Thyroid gland (tissue), 4 donors: ENCODE data around the gene PTPN11. TPM values are rescaled to one million over a fixed set of nuclear protein-coding genes. Genes with fewer than 3 reads are reported as not detected.

Experiments used
- DNase-seq, 2 donors: peaks; one replicate each; pipeline ENCODE4 v3.0.0-alpha.2; 2019
- H3K27ac ChIP-seq, 3 donors: fragments of 200-600 bp; sonication (generic); 1 replicate in 2 of 3; 2 replicates in 1 of 3; pipeline ENCODE4 v1.5.1; 2016 to 2019; ENCODE audit warnings: mild to moderate bottlenecking in 1 of 3, moderate library complexity in 1 of 3
- H3K27me3 ChIP-seq: fragments of 200-600 bp; sonication (generic); one replicate; pipeline ENCODE4 v1.5.1; 2019
- H3K36me3 ChIP-seq, 2 donors: fragments of 200-600 bp; sonication (generic); one replicate each; pipeline ENCODE4 v1.5.1; 2016 to 2019
- H3K4me1 ChIP-seq, 2 donors: fragments of 200-600 bp; sonication (generic); one replicate each; pipeline ENCODE4 v1.5.1; 2017 to 2019
- H3K4me3 ChIP-seq, 3 donors: fragments of 200-600 bp; sonication (generic); replicated peaks in 1 of 3; 1 replicate in 2 of 3; 2 replicates in 1 of 3; pipeline ENCODE4 v1.5.1; 2016; ENCODE audit warnings: mild to moderate bottlenecking in 1 of 3
- H3K9me3 ChIP-seq: fragments of 200-600 bp; sonication (generic); one replicate; pipeline ENCODE4 v1.5.1; 2017
- CTCF ChIP-seq, 6 experiments: fragments of 200-600 bp in 3 of 6; fragments of 450-650 bp in 3 of 6; sonication (generic) in 3 of 6; IDR thresholded peaks; one replicate each; pipeline ENCODE4 v1.5.1; 2016 to 2019; ENCODE audit warnings: antibody characterized with exemption in 6 of 6, mild to moderate bottlenecking in 2 of 6, inconsistent platforms in 1 of 6, moderate library complexity in 1 of 6
- POLR2A ChIP-seq, 2 donors: fragments of 450-650 bp; IDR thresholded peaks; one replicate each; pipeline ENCODE4 v1.6.1; 2017; ENCODE audit warnings: antibody characterized with exemption in 2 of 2, mild to moderate bottlenecking in 2 of 2, moderate library complexity in 1 of 2
- WGBS, 2 donors: methylation state at CpG; one replicate each; pipeline ENCODE4 v1.1.5; 2017; 5-methylcytosine and 5-hydroxymethylcytosine counted together
- intact Hi-C: fragments of 100-400 bp; cut with DNase I; formaldehyde crosslinking; loops from one replicate; pipeline ENCODE4 v1.15.1; 2023
- total RNA-seq, 4 donors: library from RNA; depleted of rRNA; stranded (reverse); fragments of >200 nt; gene quantifications; one replicate each; pipeline ENCODE4 v1.2.3, GENCODE V29; 2016

PTPN11 gene
- total RNA-seq, 4 donors from 2014 or later: 75.8 to 99.6 (median 78.5) TPM

- WGBS, 2 donors: 90 to 99% methylated on average over 3 of the region's 3 CpGs
Observed at GRCh38 chr12:112496496-112496895, 77.7 kb downstream of the PTPN11 start.

GRCh38 chr12:112498580-112498979 is 79.8 kb downstream of the PTPN11 start:
- no peak for DNase-seq
- intact Hi-C loops: no loop called here
- no peak overlapping the region for H3K27ac ChIP-seq
- H3K36me3 ChIP-seq: peaks cover 0 to 21% of the 10 kb centered on the region in 2 donors
- 83 to 94% methylated on average over 1 of the region's 1 CpG for WGBS, 2 donors
- H3K27me3 ChIP-seq: no peaks in the 10 kb centered on the region
- no peak overlapping the region for H3K4me3 ChIP-seq
- H3K4me1 ChIP-seq: no peaks in the 10 kb centered on the region
- TF ChIP-seq CTCF (IDR thresholded peaks at IDR 0.05) (no peak), POLR2A (IDR thresholded peaks at IDR 0.05) (no peak)
- no peaks in the 10 kb centered on the region for H3K9me3 ChIP-seq

More at GRCh38 chr12:112496496-112496895, 77.7 kb downstream of the PTPN11 start:
- no peak overlapping the region for H3K27ac ChIP-seq
- H3K9me3 ChIP-seq: no peaks in the 10 kb centered on the region
- intact Hi-C loops: no loop called here
- peaks cover 3 to 13% of the 10 kb centered on the region in 2 donors for H3K36me3 ChIP-seq
- DNase-seq: no peak
- H3K27me3 ChIP-seq: no peaks in the 10 kb centered on the region
- H3K4me1 ChIP-seq: no peaks in the 10 kb centered on the region
- H3K4me3 ChIP-seq: no peak overlapping the region
- no peak for TF ChIP-seq POLR2A (IDR thresholded peaks at IDR 0.05)
- TF ChIP-seq CTCF (IDR thresholded peaks at IDR 0.05): no peak

GRCh38 chr12:112503512-112503911 is 84.8 kb downstream of the PTPN11 start:
- H3K9me3 ChIP-seq: no peaks in the 10 kb centered on the region
- H3K27me3 ChIP-seq: no peaks in the 10 kb centered on the region
- 82 to 84% methylated on average over 4 of the region's 4 CpGs for WGBS, 2 donors
- TF ChIP-seq CTCF (IDR thresholded peaks at IDR 0.05) (no peak), POLR2A (IDR thresholded peaks at IDR 0.05) (no peak)
- H3K27ac ChIP-seq: no peak overlapping the region
- H3K36me3 ChIP-seq: peaks cover 33 to 40% of the 10 kb centered on the region in 2 donors
- no peak for DNase-seq
- no peaks in the 10 kb centered on the region for H3K4me1 ChIP-seq
- intact Hi-C loops: no loop called here
- H3K4me3 ChIP-seq: no peak overlapping the region

GRCh38 chr12:112506513-112507166 is 87.9 kb downstream of the PTPN11 start:
- Histone ChIP-seq H3K27me3 (no peaks in the 10 kb centered on the region), H3K4me3 (no peak overlapping the region), H3K36me3 (peaks cover 33 to 37% of the 10 kb centered on the region in 2 donors), H3K27ac (no peak overlapping the region), H3K9me3 (no peaks in the 10 kb centered on the region), H3K4me1 (no peaks in the 10 kb centered on the region)
- 96 to 97% methylated on average over 6 of the region's 6 CpGs for WGBS, 2 donors
- DNase-seq: no peak
- intact Hi-C loops: no loop called here
- no peak for TF ChIP-seq POLR2A (IDR thresholded peaks at IDR 0.05)
- no peak for TF ChIP-seq CTCF (IDR thresholded peaks at IDR 0.05)

- Histone ChIP-seq H3K36me3 (no peaks in the 10 kb centered on the region), H3K9me3 (no peaks in the 10 kb centered on the region), H3K27me3 (no peaks in the 10 kb centered on the region), H3K4me3 (no peak overlapping the region), H3K27ac (no peak overlapping the region), H3K4me1 (no peaks in the 10 kb centered on the region)
- no peak for TF ChIP-seq POLR2A (IDR thresholded peaks at IDR 0.05)
- TF ChIP-seq CTCF (IDR thresholded peaks at IDR 0.05): no peak
- WGBS, 2 donors: 86 to 90% methylated on average over 2 of the region's 2 CpGs
- DNase-seq: no peak
- intact Hi-C loops: no loop called here
Observed at GRCh38 chr12:112513471-112513870, 94.7 kb downstream of the PTPN11 start.
